ENCODE results near the gene KRTAP5-5.

Gene KRTAP5-5

DNA sequence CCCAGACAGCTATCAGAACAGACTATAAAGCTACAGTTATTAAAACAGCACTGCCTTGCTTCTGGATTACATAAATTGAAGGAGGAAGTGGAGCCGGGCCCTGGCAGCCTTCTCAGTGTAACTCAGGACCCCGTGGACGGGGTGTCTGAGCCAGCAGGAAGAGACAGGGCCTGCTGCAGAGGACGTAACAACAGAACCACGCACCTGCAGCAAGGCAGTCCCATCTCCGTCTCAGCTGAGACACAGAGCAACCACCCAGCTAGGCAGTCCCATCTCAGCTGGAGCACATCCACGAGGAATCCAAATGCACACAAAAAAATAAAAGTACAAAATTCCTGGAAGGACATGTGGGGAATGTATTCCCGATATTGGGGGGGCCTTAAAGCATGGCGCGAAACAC lies 50.3 kb downstream of the KRTAP5-5 start:
- no peak for DNase-seq (ENCODE audit: low spot score)

All from D341Med (cell line).